K562 (cell line): ENCODE data around the gene MCAM. TPM values are rescaled to one million over a fixed set of nuclear protein-coding genes. Genes with fewer than 3 reads are reported as not detected.

Experiments used
- ATAC-seq: fragments of 200-7000 bp; cut with Tn5 transposase; 3 replicates; pipeline ENCODE4 v1.9.1; 2020; ENCODE audit warnings: moderate library complexity
- BruUV-seq: library from RNA; stranded (reverse); fragments of 400-500 nt; replicated peaks from 2 replicates; lab custom pipeline; 2021; lab: Mats Ljungman, UMichigan
- CTCF ChIA-PET: fragments of 300-600 bp; formaldehyde crosslinking; extraction: SDS; loops from one replicate; lab custom pipeline; 2021; ENCODE audit warnings: low intra/inter-chr PET ratio; lab: Yijun Ruan, JAX
- POLR2A ChIA-PET: fragments of 300-600, 350-650 bp; sonication (Branson Sonifier 250); formaldehyde crosslinking; extraction: SDS; loops from one replicate; lab custom pipeline; 2021; ENCODE audit warnings: antibody characterized with exemption, inconsistent platforms; lab: Yijun Ruan, JAX
- DNase-seq, 4 experiments: peaks; one replicate each; pipeline versions ENCODE4 v3.0.0 to v3.0.0-alpha.2; 2011 to 2018; ENCODE audit warnings: low spot score in 3 of 4, mixed read lengths in 3 of 4; ENCODE audit errors: extremely low read depth in 1 of 4
- FAIRE-seq: peaks from 2 replicates; lab custom pipeline; 2011; peaks lifted over from hg19 to GRCh38; lab: Jason Lieb, UNC
- H2AFZ ChIP-seq: 2 replicates; pipeline ENCODE4 v1.6.0; 2011; ENCODE audit warnings: low read depth, low read length, control low read depth, inconsistent platforms
- H3K27ac ChIP-seq: fragments of 200-600 bp; 3 replicates; pipeline ENCODE4 v1.8.0; 2011; ENCODE audit warnings: low read depth, mild to moderate bottlenecking, control low read depth, inconsistent platforms, low read length, moderate library complexity, mixed read lengths; ENCODE audit errors: extremely low read depth
- H3K27me3 ChIP-seq, 2 experiments: fragments of 300-600 bp in 1 of 2; 2 replicates in 1 of 2; 3 replicates in 1 of 2; pipeline versions ENCODE4 v1.6.0 to v1.8.0; 2011; ENCODE audit warnings: inconsistent platforms in 2 of 2, low read length in 2 of 2, mild to moderate bottlenecking in 1 of 2, mixed read lengths in 1 of 2, moderate library complexity in 1 of 2; ENCODE audit not compliant: control insufficient read depth in 2 of 2, insufficient read depth in 2 of 2
- H3K36me3 ChIP-seq: fragments of 300-600 bp; 3 replicates; pipeline ENCODE4 v1.8.0; 2011; ENCODE audit warnings: mild to moderate bottlenecking, low read length, inconsistent platforms; ENCODE audit not compliant: control insufficient read depth, insufficient read depth
- H3K4me1 ChIP-seq, 2 experiments: fragments of 200-600 bp in 1 of 2; replicated peaks in 1 of 2; 2 replicates in 1 of 2; 3 replicates in 1 of 2; pipeline versions ENCODE4 v1.5.1 to v1.8.0; 2011; ENCODE audit warnings: inconsistent platforms in 2 of 2, low read length in 2 of 2, mild to moderate bottlenecking in 1 of 2, mixed read lengths in 1 of 2, moderate library complexity in 1 of 2; ENCODE audit not compliant: control insufficient read depth in 2 of 2, insufficient read depth in 2 of 2
- H3K4me2 ChIP-seq: 2 replicates; pipeline ENCODE4 v1.6.1; 2011; ENCODE audit warnings: low read length, control low read depth, inconsistent platforms, mixed read lengths; ENCODE audit not compliant: insufficient read depth
- H3K4me3 ChIP-seq: fragments of 200-600 bp; sonication (generic), shearing (Covaris generic); 2 replicates; pipeline ENCODE4 v1.5.1; 2016; ENCODE audit warnings: control low read depth, inconsistent platforms
- H3K79me2 ChIP-seq: fragments of 200-600 bp; 3 replicates; pipeline ENCODE4 v1.8.0; 2011; ENCODE audit warnings: low read length, inconsistent platforms; ENCODE audit not compliant: control insufficient read depth, insufficient read depth
- H3K9ac ChIP-seq, 2 experiments: 2 replicates each; pipeline versions ENCODE4 v1.6.0 to v1.6.1; 2011; ENCODE audit warnings: low read depth in 2 of 2, low read length in 2 of 2, control low read depth in 1 of 2, inconsistent platforms in 1 of 2, mild to moderate bottlenecking in 1 of 2, mixed read lengths in 1 of 2; ENCODE audit not compliant: insufficient read depth in 1 of 2
- H3K9me1 ChIP-seq: one replicate; pipeline ENCODE4 v1.6.0; 2011; ENCODE audit warnings: inconsistent platforms, mild to moderate bottlenecking, low read length, moderate library complexity; ENCODE audit not compliant: control insufficient read depth, insufficient read depth
- H3K9me3 ChIP-seq: replicated peaks from 2 replicates; pipeline ENCODE4 v1.5.1; 2011; ENCODE audit warnings: low read depth, low read length, inconsistent platforms; ENCODE audit not compliant: control insufficient read depth, insufficient read depth
- H4K20me1 ChIP-seq: replicated peaks from 2 replicates; pipeline ENCODE4 v1.6.1; 2011; ENCODE audit warnings: low read length, inconsistent platforms, mixed read lengths; ENCODE audit not compliant: control insufficient read depth, insufficient read depth
- ARHGAP35 ChIP-seq: fragments of 450-650 bp; IDR thresholded peaks from 2 replicates; pipeline ENCODE4 v1.6.1; 2018; ENCODE audit not compliant: partially characterized antibody
- CBFA2T2 ChIP-seq: fragments of 450-650 bp; conservative IDR thresholded peaks from 2 replicates; pipeline ENCODE4 v1.6.1; 2017; ENCODE audit warnings: mild to moderate bottlenecking
- CBFB ChIP-seq: sonication (generic); formaldehyde crosslinking; IDR thresholded peaks from 2 replicates; pipeline ENCODE4 v1.4.0; 2020; ENCODE audit warnings: mild to moderate bottlenecking, missing genetic modification reagents
- HDAC2 ChIP-seq: fragments of 450-650 bp; IDR thresholded peaks from 2 replicates; pipeline ENCODE4 v1.6.1; 2016; ENCODE audit warnings: mild to moderate bottlenecking
- HNRNPH1 ChIP-seq: fragments of 200-400 bp; formaldehyde crosslinking; optimal IDR thresholded peaks from 2 replicates; pipeline ENCODE3; 2017; ENCODE audit warnings: low read depth, mild to moderate bottlenecking, low read length, moderate library complexity
- MITF ChIP-seq: IDR thresholded peaks from 2 replicates; pipeline ENCODE4 v1.6.1; 2014; ENCODE audit warnings: antibody characterized with exemption
- MXI1 ChIP-seq: IDR thresholded peaks from 2 replicates; pipeline ENCODE4 v1.6.1; 2011; ENCODE audit warnings: low read depth, mild to moderate bottlenecking, improper control_type of control experiment, low read length
- MYBL2 ChIP-seq, 2 experiments: fragments of 450-650 bp in 1 of 2; sonication (generic) in 1 of 2; formaldehyde crosslinking in 1 of 2; IDR thresholded peaks; 2 replicates each; pipeline versions ENCODE4 v1.6.1 to v1.8.1; 2017 to 2022; ENCODE audit warnings: borderline replicate concordance in 1 of 2, inconsistent platforms in 1 of 2, low read depth in 1 of 2, mild to moderate bottlenecking in 1 of 2, missing genetic modification reagents in 1 of 2, moderate library complexity in 1 of 2
- NCOR1 ChIP-seq: fragments of 450-650 bp; IDR thresholded peaks from 2 replicates; pipeline ENCODE4 v1.6.1; 2016; ENCODE audit warnings: mild to moderate bottlenecking, moderate library complexity
- POLR3G ChIP-seq: IDR thresholded peaks from 2 replicates; pipeline ENCODE4 v1.6.1; 2011; ENCODE audit not compliant: insufficient read length, insufficient replicate concordance; ENCODE audit errors: extremely low read depth
- PRPF4 ChIP-seq: fragments of 200-400 bp; formaldehyde crosslinking; IDR thresholded peaks from one replicate; pipeline ENCODE4 v1.6.1; 2017; ENCODE audit warnings: low read length, low read depth, mild to moderate bottlenecking; ENCODE audit not compliant: insufficient read depth, poor library complexity, severe bottlenecking
- SFPQ ChIP-seq: fragments of 200-400 bp; formaldehyde crosslinking; IDR thresholded peaks from 2 replicates; pipeline ENCODE4 v1.6.1; 2017; ENCODE audit warnings: mild to moderate bottlenecking, low read depth, low read length, moderate library complexity
- TEAD4 ChIP-seq, 2 experiments: sonication (generic) in 1 of 2; formaldehyde crosslinking in 1 of 2; IDR thresholded peaks; 2 replicates each; pipeline versions ENCODE4 v1.6.1 to v1.8.0; 2012 to 2022; ENCODE audit warnings: borderline replicate concordance in 1 of 2, inconsistent platforms in 1 of 2, low read length in 1 of 2, mild to moderate bottlenecking in 1 of 2, missing genetic modification reagents in 1 of 2
- USF1 ChIP-seq: sonication (generic); formaldehyde crosslinking; IDR thresholded peaks from 2 replicates; pipeline ENCODE4 v1.9.0; 2022; ENCODE audit warnings: mild to moderate bottlenecking, missing genetic modification reagents
- XRCC3 ChIP-seq: fragments of 450-650 bp; IDR thresholded peaks from 2 replicates; pipeline ENCODE4 v1.6.1; 2017; ENCODE audit warnings: mild to moderate bottlenecking, moderate library complexity
- ZNF311 ChIP-seq: fragments of 250-450 bp; sonication (Bioruptor Pico); IDR thresholded peaks from 2 replicates; pipeline ENCODE4 v1.4.0; 2020; ENCODE audit warnings: mild to moderate bottlenecking, moderate library complexity
- ZNF354B ChIP-seq: fragments of 250-450 bp; sonication (Bioruptor Pico); IDR thresholded peaks from 2 replicates; pipeline ENCODE4 v1.4.0; 2020
- ZNF583 ChIP-seq: fragments of 250-450 bp; sonication (Bioruptor Pico); IDR thresholded peaks from 2 replicates; pipeline ENCODE4 v1.4.0; 2020
- WGBS: fragments of 100-300 bp; shearing (Covaris generic); methylation state at CpG from one replicate; pipeline ENCODE4 v1.1.6; 2016; ENCODE audit warnings: low coverage, mixed read lengths; ENCODE audit not compliant: insufficient coverage; ENCODE audit errors: missing lambda C conversion rate; 5-methylcytosine and 5-hydroxymethylcytosine counted together
- in situ Hi-C: fragments of 300-500 bp; cut with MboI; formaldehyde crosslinking; loops from 4 replicates; pipeline ENCODE4 v1.15.0; 2018; ENCODE audit warnings: inconsistent platforms, mixed read lengths
- intact Hi-C: fragments of 100-400 bp; cut with micrococcal nuclease; formaldehyde crosslinking; loops from 2 replicates; pipeline ENCODE4 v1.14.2; 2022
- polyA plus RNA-seq, 8 experiments: library from polyadenylated mRNA; depleted of rRNA in 4 of 8; stranded (reverse) in 5 of 8; unstranded in 3 of 8; fragments of >200 nt; fragmentation: Nextera tagmentation in 2 of 8; fragmentation: Illumina TruSeq in 1 of 8; extraction: Ambion mirVana in 2 of 8; extraction: Trizol in 1 of 8; gene quantifications; 2 replicates each; pipeline versions ENCODE4 v1.2.1 to v1.2.3, GENCODE V29; 2011 to 2014; ENCODE audit warnings: inconsistent platforms in 1 of 8, missing spikeins in 1 of 8
- total RNA-seq, 7 experiments: library from RNA; depleted of rRNA in 6 of 7; stranded (reverse); fragments of >200 nt in 6 of 7; fragmentation: Illumina TruSeq in 2 of 7; extraction: Trizol in 2 of 7; gene quantifications; 2 replicates each; pipeline versions ENCODE4 v1.2.1 to v1.2.3, GENCODE V29; 2011 to 2021; ENCODE audit warnings: low replicate concordance in 1 of 7

The MCAM gene
- total and polyA plus RNA-seq, 9 of the 15 experiments (the other 6 are each of a cell fraction or from before 2014, with no cell fraction given) = 14.7 to 118 (median 53.6) TPM

GRCh38 chr11:119266517-119267255, 50.2 kb downstream of the MCAM start:
- FAIRE-seq (no peak), ATAC-seq (no peak), DNase-seq (no peak)
- 75% methylated on average over 7 of the region's 7 CpGs for whole genome bisulfite sequencing
- Histone ChIP-seq H3K9me3 (no peaks in the 10 kb centered on the region), H3K27ac (no peak overlapping the region), H3K4me1 (peaks cover 0 to 22% of the 10 kb centered on the region in 2 experiments; a peak in 3 of 5 replicates), H2AFZ (no peak overlapping the region), H3K4me2 (no peak overlapping the region), H3K27me3 (no peaks in the 10 kb centered on the region), H3K9me1 (no peaks in the 10 kb centered on the region), H3K4me3 (no peak overlapping the region), H3K9ac (no peak overlapping the region), H3K79me2 (peaks cover 15% of the 10 kb centered on the region), H4K20me1 (no peaks in the 10 kb centered on the region), H3K36me3 (no peaks in the 10 kb centered on the region)
- no TSS peak for BruUV-seq
- in situ Hi-C loops (no loop called here), intact Hi-C loops (no loop called here)
- CTCF ChIA-PET = no interaction called here
- POLR2A ChIA-PET = interaction anchor here (1.3 to 1.4 kb wide), 2 partner anchors 8 to 20 kb away, joined by 3 to 4 read pairs; no protein-coding TSS in a partner anchor
- TF ChIP-seq NCOR1 = no peak
- TF ChIP-seq ZNF583 = no peak
- TF ChIP-seq MXI1 = no peak
- TF ChIP-seq TEAD4 (IDR thresholded peaks at IDR 0.05; ENCODE audit: low read length) = no peak
- no peak for TF ChIP-seq TEAD4 (CRISPR knock-in tag; IDR thresholded peaks at IDR 0.05; ENCODE audit: borderline replicate concordance)
- TF ChIP-seq CBFA2T2 = no peak
- TF ChIP-seq MYBL2 (IDR thresholded peaks at IDR 0.05; ENCODE audit: low read depth) = no peak
- TF ChIP-seq MYBL2 (CRISPR knock-in tag; IDR thresholded peaks at IDR 0.05; ENCODE audit: borderline replicate concordance) = no peak
- no peak for TF ChIP-seq HDAC2
- no peak for TF ChIP-seq USF1 (CRISPR knock-in tag)
- TF ChIP-seq POLR3G = no peak
- no peak for TF ChIP-seq PRPF4
- no peak for TF ChIP-seq CBFB (CRISPR knock-in tag)
- no peak for TF ChIP-seq XRCC3
- TF ChIP-seq SFPQ = no peak
- no peak for TF ChIP-seq MITF
- TF ChIP-seq ARHGAP35 = no peak
- no peak for TF ChIP-seq HNRNPH1
- no peak for TF ChIP-seq ZNF354B (CRISPR knock-in tag)
- TF ChIP-seq ZNF311 (CRISPR knock-in tag) = no peak
